ENCODE data around the gene HSP90AB1. TPM values are rescaled to one million over a fixed set of nuclear protein-coding genes. Genes with fewer than 3 reads are reported as not detected.
A peak's percentile ranks its signal among the peaks of the same experiment; 100 is the strongest.

Gene HSP90AB1
- total RNA-seq, 1 experiment from 2014 or later: 1,986 TPM

GRCh38 chr6:44268095-44268628 is 21.3 kb downstream of the HSP90AB1 start:
- H2BK5ac ChIP-seq (ENCODE audit: insufficient read length, low read length): no peak overlapping the region
- Mint-ChIP-seq H3K27me3 (ENCODE audit: low read depth) (peaks cover 24% of the 10 kb centered on the region), H3K4me3 (peak overlapping the region in 1 of 2 experiments; percentile 84; a peak in 2 of 5 replicates), H3K9me3 (no peaks in the 10 kb centered on the region; a peak in 1 of 5 replicates), H3K36me3 (ENCODE audit: insufficient read depth in 1 of 3, low read depth in 3 of 3) (no peaks in the 10 kb centered on the region; a peak in 1 of 7 replicates), H3K4me1 (peaks cover 38 to 56% of the 10 kb centered on the region in 2 experiments), H3K27ac (peak overlapping the region in 1 of 3 experiments; percentile 26; a peak in 2 of 7 replicates)
- H4K20me1 ChIP-seq (ENCODE audit: control insufficient read depth, insufficient read depth, insufficient read length): no peaks in the 10 kb centered on the region
- H3K4ac ChIP-seq (ENCODE audit: low read depth, low read length): no peak overlapping the region
- no peak overlapping the region for H4K91ac ChIP-seq (ENCODE audit: insufficient read length, low read depth, low read length)
- no peak overlapping the region for H2BK120ac ChIP-seq (ENCODE audit: low read depth, low read length, poor library complexity, severe bottlenecking)
- H4K5ac ChIP-seq (ENCODE audit: insufficient read length, low read depth, low read length): no peak overlapping the region
- TF ChIP-seq CTCF (conservative IDR thresholded peaks at IDR 0.05): peak; percentile 96
- H3K27me3 ChIP-seq (ENCODE audit: insufficient read depth, low read length): peaks cover 7% of the 10 kb centered on the region; the same call in 1 of the 2 replicates
- H3K9ac ChIP-seq (ENCODE audit: extremely low read depth, insufficient read length, low read length): no peak overlapping the region
- no peak overlapping the region for H3K4me2 ChIP-seq (ENCODE audit: insufficient read depth, insufficient read length, low read length)
- no peak overlapping the region for H2BK12ac ChIP-seq (ENCODE audit: insufficient read length, low read depth, low read length)
- H3K79me2 ChIP-seq (ENCODE audit: insufficient read depth, low read length): no peaks in the 10 kb centered on the region
- H3K4me1 ChIP-seq (ENCODE audit: insufficient read depth, low read length): peaks cover 12% of the 10 kb centered on the region; the same call in 1 of the 2 replicates
- peak; percentile 86 for DNase-seq
- H3K14ac ChIP-seq (ENCODE audit: insufficient read depth, low read length): no peak overlapping the region
- no peaks in the 10 kb centered on the region for H3K9me3 ChIP-seq (ENCODE audit: control insufficient read depth, low read depth, low read length)
- H3K27ac ChIP-seq (ENCODE audit: insufficient read length, low read depth, low read length): no peak overlapping the region
- H2BK15ac ChIP-seq (ENCODE audit: low read depth, low read length): no peak overlapping the region
- H3K23me2 ChIP-seq (ENCODE audit: insufficient read length, low read depth, low read length, poor library complexity, severe bottlenecking): peaks cover 20% of the 10 kb centered on the region
- H3K18ac ChIP-seq (ENCODE audit: insufficient read length, low read depth, low read length): no peak overlapping the region
- no peak overlapping the region for H2AK5ac ChIP-seq (ENCODE audit: insufficient read length, low read length)
- H3K23ac ChIP-seq (ENCODE audit: insufficient read length, low read depth, low read length): no peak overlapping the region
- H3K79me1 ChIP-seq (ENCODE audit: insufficient read depth, low read depth, low read length, poor library complexity, severe bottlenecking): no peaks in the 10 kb centered on the region
- no CpG with 5 or more reads among the region's 5 CpGs for WGBS (ENCODE audit: extremely low coverage, insufficient read length, low lambda C conversion rate)
- no peak overlapping the region for H4K8ac ChIP-seq (replicated peaks; ENCODE audit: insufficient read length, low read depth, low read length)
- H2AFZ ChIP-seq (ENCODE audit: low read length): no peak overlapping the region
- H2BK20ac ChIP-seq (ENCODE audit: low read depth, low read length, poor library complexity, severe bottlenecking): no peak overlapping the region
- H3K56ac ChIP-seq (ENCODE audit: insufficient read length, low read depth, low read length): no peak overlapping the region
- H3T11ph ChIP-seq (ENCODE audit: low read length): no peak overlapping the region
